A673 (cell line): ENCODE data around the gene MPDZ.

Experiments used
- EZH2 ChIP-seq: fragments of 200-600 bp; sonication (generic); IDR thresholded peaks from 2 replicates; pipeline ENCODE4 v1.6.1; 2017; ENCODE audit warnings: borderline replicate concordance, low read depth, mild to moderate bottlenecking, mixed read lengths, antibody characterized with exemption, low read length; ENCODE audit not compliant: poor library complexity, severe bottlenecking
- TF ChIP-seq, protein P1 (sequence below): fragments of 300-800, 200-600 bp; sonication (generic); conservative IDR thresholded peaks from 2 replicates; pipeline ENCODE4 v1.5.1; 2017; ENCODE audit warnings: low read depth, mild to moderate bottlenecking, antibody characterized with exemption, low read length, moderate library complexity, mixed read lengths

DNA sequence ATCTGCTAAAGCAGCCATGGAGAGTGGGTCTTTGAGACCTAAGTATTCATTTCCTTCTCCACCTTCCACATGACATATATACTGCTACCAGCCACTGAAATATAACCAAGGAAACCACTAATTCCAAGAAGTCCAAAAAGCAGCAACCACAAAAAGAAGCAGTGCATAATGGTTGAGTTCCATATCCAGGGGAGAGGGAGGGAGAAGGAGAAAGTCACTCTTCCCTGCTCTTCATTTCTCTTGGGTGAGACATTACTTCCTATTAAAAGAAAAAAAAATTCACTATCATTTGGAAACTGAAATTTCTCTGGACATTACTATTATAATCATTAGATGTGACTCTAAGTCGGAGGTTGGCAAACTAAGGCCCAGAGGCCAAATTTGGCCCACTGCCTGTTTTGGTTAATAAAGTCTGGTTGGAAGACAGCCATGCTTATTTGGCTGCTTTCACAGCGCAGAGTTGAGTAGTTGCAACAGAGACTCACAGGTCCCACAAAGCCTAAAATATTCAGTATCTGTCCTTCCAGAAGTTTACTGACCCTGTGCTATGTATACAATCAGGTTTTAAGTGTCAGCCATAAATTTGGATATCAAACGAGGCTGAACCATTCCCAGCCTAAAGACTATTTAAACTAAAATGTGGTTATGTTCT is 168.6 kb downstream of the MPDZ start:
- TF ChIP-seq, protein P1, sequence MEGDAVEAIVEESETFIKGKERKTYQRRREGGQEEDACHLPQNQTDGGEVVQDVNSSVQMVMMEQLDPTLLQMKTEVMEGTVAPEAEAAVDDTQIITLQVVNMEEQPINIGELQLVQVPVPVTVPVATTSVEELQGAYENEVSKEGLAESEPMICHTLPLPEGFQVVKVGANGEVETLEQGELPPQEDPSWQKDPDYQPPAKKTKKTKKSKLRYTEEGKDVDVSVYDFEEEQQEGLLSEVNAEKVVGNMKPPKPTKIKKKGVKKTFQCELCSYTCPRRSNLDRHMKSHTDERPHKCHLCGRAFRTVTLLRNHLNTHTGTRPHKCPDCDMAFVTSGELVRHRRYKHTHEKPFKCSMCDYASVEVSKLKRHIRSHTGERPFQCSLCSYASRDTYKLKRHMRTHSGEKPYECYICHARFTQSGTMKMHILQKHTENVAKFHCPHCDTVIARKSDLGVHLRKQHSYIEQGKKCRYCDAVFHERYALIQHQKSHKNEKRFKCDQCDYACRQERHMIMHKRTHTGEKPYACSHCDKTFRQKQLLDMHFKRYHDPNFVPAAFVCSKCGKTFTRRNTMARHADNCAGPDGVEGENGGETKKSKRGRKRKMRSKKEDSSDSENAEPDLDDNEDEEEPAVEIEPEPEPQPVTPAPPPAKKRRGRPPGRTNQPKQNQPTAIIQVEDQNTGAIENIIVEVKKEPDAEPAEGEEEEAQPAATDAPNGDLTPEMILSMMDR = no peak
- TF ChIP-seq EZH2 = no peak
